HG03378 (cell line): Measurements from ENCODE around the gene MARCHF10.

Experiments
- ATAC-seq: cut with Tn5 transposase; IDR thresholded peaks from one replicate; pipeline ENCODE4 v1.9.1; 2021; ENCODE audit warnings: mild to moderate bottlenecking, moderate library complexity; ENCODE audit not compliant: unreplicated experiment

MARCHF10 gene

DNA sequence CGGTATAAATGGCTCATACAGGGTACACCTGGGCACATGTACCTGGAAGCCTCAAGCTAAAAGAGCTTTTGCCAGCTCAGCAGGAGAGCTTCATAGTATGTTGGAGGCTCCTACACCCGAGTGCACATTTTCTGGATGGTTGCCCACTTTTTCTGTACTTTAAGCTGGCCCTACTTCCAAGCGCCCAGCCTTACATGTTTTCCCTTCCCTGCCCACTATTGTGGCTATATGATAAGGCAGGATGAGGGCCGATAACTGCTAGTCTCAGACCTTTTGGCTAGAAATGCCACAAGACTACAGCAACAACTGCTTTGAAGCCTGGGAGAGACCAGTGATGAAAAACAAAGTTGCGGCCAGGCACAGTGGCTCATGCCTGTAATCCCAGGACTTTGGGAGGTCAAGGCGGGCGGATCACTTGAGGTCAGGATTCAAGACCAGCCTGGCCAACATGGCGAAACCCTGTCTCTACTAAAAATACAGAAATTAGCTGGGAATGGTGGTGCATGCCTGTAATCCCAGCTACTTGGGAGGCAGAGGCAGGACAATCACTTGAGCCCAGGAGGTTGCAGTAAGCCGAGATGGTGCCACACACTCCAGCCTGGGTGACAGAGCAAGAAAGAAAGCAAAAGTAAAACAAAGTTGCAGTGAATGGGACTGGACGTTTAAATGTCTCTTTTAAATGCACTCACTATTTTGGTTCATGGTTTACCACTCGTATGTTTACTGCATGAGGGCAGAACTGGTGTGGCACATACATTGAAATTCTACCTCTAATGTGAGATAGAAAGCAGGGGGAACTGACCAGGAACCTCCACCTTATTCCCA, 14.2 kb upstream of the MARCHF10 start:
- ATAC-seq, result no peak

- ATAC-seq, result no peak
Observed at GRCh38 chr17:62821189-62822079, 13.3 kb upstream of the MARCHF10 start.

DNA sequence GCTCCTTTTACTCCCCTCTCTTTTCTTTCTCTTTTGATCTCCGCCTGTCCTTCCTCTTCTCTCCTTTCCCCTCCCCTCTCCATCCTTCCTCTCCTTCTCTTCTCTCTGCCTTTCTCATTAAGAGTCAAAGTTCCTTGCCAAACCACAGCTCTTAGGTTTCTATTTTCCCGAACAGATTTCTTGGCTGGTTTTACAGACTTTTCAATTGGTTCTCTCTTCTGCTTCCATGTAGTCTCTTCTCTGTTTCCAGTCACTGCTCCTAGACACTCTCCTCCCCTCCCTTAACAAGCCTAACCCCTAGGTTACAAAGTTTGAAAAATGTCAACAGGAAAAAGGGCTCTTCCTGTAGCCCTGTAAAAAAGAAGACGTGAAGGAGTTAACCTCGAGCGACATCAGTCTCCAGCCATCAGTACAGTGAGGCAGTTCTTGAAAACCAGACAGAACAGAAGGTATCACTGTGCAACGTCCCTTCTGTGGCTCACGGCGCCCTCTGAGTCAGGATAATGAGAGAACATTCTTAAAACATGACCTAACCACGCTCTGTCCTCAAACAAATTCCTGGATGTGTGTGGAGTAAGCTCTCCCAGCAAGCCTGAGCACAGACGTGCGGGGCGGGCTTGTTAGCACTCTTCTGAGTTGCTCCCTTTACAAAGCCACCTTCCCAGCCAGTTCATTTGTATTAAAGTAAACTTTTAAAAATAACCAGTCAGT, 11.6 kb upstream of the MARCHF10 start:
- no peak for ATAC-seq

DNA sequence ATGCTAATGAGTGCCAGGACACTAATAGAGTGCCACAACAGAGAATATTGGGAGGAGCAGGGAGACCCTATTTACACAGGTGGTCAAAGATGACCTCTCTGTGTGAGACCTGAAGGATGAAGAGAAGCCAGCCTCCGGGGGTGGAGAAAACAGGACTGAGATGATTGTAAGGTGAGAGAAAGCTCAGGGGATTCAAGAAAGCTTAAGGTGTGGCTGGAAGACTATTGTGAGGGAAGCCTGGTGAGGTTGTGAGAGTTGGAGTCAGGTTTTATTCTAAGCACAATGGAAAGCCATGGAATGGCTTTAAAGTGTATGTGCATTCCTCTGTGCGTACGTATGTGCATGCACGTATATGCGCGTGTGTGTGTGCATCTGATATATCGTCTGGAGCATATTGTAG, 10.4 kb upstream of the MARCHF10 start:
- ATAC-seq, result no peak

GRCh38 chr17:62816282-62816839, 8.2 kb upstream of the MARCHF10 start:
- ATAC-seq, result no peak

GRCh38 chr17:62809656-62810055, 1.5 kb upstream of the MARCHF10 start:
- ATAC-seq, result no peak

DNA sequence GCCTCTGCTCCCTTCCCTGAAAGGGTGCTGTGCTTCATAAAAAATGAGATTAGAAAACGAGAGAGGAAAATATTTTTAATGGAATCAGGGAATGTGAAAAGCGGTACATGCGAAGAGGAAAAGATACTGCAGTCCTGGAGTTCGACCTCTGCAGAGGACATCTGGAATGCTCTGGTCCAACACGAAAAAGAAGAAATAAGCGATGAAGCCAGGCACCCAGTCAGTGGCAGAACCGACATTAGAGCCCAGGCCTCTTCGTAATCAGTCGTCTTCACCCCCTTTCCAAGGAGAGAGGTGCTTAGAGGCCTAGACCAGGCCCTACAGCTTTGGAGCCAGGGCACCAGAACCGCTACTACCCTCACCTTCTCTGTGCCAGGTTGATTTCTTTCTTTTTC, 459 bp upstream of the MARCHF10 start:
- ATAC-seq, result no peak

DNA sequence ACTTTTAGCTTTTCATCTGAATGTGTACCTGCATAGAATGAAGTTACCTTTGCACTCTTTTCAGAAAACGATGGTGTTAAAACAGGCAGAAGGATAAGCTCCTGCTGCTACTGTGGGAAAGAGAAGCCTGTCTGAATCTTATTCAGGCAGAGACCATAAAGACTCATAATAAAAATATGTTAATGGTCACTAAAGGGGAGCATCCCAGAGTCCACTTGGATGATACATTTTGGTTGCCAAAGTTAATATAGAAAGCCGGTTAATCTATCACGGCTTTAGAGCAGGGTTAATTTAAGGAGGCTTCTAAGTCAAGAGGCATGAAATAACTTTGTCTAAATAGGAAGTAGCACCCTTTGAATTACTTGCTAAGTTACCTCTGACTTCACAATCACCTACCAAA, 2.9 kb downstream of the MARCHF10 start:
- no peak for ATAC-seq

DNA sequence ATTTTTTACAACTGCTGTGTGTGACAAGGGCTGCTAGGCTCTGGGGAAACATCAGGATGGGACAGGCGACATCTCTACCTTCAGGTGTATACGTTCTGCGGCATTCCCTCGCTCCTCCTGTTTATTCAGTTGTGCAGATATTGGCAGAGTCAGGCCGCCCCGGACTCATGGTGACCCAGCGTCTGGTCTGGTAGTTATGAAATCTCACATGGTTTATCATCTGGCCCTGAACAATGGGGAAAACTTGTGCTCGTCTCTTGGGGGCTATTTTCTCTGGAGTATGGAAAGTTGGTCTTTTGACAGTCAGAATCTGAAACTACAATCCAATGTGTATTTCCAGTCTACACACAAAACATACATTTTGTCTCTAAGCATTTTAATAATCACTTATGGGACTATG, 3.3 kb downstream of the MARCHF10 start:
- no peak for ATAC-seq

GRCh38 chr17:62804025-62804424, 4.1 kb downstream of the MARCHF10 start:
- no peak for ATAC-seq

DNA sequence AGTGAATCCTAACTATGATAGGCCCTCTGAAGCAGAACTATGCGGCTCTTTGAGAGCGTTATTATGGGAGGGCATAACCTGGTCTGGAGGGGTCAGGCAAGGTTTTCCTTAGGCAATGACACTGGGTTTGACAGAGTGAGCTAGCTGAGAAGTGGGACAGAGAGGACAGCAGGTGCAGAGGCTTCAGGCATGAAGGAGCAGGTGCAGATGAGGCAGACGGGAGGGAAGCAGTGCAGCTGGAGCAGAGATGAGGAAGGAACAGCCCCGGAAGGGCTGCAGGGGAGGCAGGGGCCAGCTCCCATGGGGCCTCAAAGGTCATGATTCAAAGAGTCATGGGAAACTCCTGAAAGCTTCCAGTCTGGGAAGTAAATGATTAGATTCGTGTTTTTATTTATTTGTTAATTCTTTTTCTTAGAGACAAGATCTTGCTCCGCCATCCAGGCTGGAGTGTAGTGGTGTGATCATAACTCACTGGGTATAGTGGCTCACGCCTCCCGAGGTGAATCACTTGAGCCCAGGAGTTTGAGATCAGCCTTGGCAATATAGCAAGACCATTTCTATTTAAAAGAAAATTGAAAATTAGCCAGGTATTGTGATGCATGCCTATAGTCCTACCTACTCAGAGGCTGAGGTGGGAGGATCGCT, 5.4 kb downstream of the MARCHF10 start:
- no peak for ATAC-seq

- ATAC-seq, result no peak
Observed at GRCh38 chr17:62801553-62802114, 6.5 kb downstream of the MARCHF10 start.

DNA sequence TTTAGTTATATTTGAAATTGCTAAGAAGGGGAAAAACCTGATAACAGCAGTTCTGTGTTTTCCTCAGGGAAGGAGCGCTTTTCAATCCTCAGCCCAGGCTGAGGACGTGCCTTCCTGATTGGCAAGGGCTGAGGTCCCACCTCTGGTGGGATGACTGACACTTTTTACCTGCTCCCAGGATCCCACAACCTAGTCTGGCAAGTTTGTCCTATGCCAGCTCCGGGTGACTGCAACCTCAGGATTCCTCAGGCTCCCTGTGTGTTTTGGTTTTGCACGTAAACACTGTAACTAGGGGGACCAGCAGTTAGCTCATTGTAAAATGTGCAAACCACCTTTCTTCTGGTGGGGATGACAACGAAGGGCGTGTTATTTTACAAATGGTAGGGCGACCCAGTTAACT, 7.5 kb downstream of the MARCHF10 start:
- ATAC-seq, result no peak

GRCh38 chr17:62797959-62798358, 10.2 kb downstream of the MARCHF10 start:
- ATAC-seq, result no peak

GRCh38 chr17:62796291-62796690, 11.8 kb downstream of the MARCHF10 start:
- ATAC-seq, result no peak

DNA sequence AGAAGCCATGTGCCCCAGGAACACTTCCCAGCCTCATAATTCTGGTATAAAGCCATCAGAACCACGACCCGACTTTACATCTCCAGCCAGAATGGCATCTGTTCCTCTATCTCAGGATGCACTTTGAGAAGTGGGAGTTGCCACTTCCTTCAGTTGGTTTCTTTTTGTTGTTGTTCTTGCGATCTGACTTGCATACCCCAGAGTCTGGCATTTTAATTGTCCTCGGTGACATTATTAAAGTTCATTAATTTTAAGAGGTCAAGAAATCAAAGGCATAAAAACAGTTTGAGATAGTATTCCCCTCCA, 13.5 kb downstream of the MARCHF10 start:
- ATAC-seq, result no peak

- ATAC-seq, result no peak
Observed at GRCh38 chr17:62793919-62794665, 14.0 kb downstream of the MARCHF10 start.

DNA sequence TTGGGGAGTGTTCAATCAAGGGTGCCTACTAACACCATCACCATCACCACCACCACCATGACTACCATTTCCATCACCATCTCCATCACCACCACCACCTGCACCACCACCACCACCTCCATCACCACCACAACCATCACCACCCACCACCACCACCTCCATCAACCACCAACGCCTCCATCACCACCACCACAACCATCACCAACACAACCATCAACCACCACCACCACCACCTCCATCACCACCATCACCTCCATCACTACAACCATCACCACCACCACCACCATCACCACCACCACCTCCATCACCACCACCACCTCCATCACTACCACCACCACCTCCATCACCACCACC, 15.7 kb downstream of the MARCHF10 start:
- no peak for ATAC-seq

DNA sequence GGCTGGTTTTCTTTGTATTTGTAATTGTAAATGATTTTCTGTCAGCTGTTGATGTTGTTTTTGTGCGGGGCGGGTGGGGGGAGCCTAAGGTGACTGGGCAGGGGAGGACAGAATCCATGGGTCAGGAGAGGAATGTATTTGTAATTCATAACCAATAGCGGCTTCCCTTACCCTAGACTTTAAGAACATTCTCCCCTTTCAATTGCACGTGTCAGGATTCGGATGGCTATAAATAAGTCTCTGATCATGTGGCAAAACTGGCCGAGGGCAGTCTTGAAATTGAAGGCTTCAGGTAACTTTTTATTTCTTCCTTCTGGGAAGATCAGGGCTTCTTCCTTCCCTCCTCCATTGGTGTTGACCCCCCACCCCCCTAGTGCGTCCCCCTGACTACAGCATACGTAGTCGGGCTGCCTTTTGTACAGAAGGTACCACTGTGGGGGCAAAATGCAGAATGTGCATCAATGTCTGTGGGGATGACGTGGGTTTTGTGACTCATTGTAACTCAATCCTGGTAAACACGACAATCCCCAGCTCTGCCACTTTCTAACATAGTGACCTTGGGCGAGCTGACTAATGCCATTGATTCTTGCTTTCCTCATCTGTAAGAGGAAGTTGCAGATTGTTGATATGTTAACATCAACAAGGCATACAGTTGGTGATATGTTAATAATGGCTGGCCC, 16.2 kb downstream of the MARCHF10 start:
- no peak for ATAC-seq
